Measurements from ENCODE around the gene CEP192. TPM values are rescaled to one million over a fixed set of nuclear protein-coding genes. Genes with fewer than 3 reads are reported as not detected.

The CEP192 gene
- total RNA-seq, 2 experiments from 2014 or later, result 23.8 TPM

DNA sequence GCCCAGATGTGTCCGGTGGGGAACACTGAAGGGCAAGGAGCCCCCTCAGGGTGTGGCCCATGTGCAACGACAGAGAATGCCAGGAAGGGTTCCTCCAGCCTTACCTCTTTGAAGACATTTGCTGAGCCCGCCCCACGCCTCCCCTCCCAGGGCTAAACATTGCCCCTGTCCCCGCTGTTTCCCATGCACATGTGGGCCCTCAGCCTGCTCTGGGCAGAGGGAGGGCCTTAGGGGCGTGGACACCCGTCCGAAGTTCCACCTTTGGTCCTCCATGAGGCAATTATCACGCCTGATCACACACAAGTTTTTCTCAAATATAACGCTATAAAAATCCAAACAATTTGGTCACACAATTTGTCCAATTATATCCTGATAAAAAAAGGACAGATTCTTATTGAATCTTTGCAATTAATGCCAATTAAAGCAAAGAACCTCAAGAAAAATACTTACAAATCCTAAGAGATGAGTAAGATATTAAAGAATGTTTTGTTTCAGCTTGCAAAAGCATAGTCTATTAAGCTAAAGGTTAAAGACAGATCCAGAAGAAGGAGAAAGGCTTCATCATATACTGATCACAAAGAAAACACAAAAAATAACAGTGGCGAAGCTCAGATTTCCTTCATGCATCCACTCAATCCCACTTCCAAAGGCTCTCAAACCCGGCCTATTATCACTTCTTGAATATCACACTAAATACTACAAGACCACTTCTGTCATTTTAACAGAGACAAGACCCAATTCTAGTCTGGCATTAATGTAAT lies 172.2 kb downstream of the CEP192 start:
- CTCF ChIA-PET, result no interaction called here

DNA sequence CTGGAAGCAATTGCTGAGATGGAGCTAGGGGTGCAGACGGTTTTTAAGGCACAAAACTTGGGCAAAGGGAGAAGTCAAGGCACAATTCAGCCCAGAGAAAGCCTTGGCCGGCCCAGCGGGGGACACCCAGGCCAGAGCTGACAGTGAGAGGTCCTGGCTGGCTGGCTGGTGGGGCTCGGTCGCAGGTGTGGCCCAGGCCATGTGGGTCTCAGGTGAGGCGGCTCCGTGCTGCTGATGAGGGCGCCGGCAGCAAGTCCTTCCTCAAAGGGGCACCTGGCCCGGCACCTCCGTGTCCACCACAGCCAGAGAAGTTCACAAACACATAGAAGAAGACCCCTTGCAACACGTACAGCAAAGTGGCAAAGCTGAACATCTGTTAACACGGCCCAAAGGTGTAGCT lies 173.2 kb downstream of the CEP192 start:
- ChIA-PET POLR2A (no interaction called here), CTCF (no interaction called here)

More for the DNA sequence above, 172.2 kb downstream of the CEP192 start:
- POLR2A ChIA-PET, result no interaction called here

DNA sequence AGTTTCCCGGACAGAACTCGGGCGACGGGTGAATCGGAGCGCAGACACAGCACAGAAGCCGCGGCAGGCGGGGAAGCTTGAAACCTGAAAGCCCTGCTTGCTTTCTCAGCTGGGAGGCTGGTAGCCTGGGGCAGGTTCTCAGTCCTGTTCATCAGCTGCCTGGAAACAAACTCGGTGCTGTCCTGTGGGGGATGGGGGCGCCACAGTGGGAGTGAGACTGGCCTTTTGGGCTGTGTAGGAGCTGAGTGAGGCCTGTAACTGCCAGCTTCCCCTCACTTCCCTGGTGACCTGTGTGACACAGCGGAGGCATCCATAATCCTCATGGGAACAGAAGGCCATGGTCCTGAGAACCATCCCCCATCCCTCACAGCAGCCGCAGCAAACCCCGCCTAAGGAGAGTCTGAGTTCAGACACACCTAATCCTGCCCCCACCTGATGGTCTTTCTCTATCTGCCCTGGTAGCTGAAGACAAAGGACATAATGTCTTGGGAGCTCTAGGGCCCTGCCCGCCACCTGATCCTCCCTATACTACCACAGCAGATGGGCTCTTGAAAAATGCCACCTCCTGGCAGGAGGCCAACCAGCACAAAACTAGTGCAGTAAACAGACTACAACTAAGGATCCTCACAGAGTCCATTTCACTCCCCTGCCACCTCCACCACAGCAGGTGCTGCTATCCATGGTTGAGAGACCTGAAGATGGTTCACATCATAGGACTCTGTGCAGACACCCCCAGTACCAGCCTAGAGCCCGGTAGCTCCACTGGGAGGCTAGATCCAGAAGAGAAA lies 174.7 kb downstream of the CEP192 start:
- CTCF ChIA-PET, result no interaction called here
- POLR2A ChIA-PET, result no interaction called here

DNA sequence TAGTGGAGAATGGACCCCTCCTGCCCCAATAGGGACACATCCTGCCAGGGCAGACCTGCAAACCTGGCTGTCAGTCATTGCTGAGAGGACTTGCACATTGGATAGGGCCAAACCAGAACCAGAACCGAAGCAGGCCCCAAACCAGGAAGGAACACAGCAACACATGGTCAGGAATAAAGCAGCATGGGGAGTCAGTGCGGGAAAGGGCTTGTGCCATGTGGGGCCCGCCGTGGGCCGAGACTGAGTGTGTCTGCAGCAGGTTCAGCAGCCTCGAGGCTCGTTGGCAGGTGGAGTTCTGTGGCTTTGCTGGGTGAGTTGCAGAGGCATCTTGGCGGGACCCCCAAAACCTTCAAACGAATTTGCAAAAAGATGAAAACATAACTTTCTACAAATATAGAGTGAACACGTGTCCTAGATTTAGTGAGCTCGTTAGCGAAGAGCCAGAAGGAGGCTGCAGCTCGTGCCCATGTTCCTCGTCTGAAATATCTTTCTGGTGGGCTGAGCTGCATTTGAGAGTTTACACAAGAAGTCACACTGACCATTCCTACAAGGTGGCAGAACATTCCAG lies 182.5 kb downstream of the CEP192 start:
- CTCF ChIA-PET, result no interaction called here

More for the DNA sequence above, 182.5 kb downstream of the CEP192 start:
- POLR2A ChIA-PET, result no interaction called here

Other genes with a start within 250 kb of the CEP192 start
- 10 to 100 TPM; 52.1 to 53.6 TPM for gene PTPN2, start 107.1 kb upstream of the CEP192 start, total RNA-seq
- 100 to 1,000 TPM; 136 to 140 TPM for gene SEH1L, start 43.4 kb upstream of the CEP192 start, total RNA-seq
- gene LDLRAD4, start 227.4 kb downstream of the CEP192 start, total RNA-seq, result 10 to 100 TPM; 36.8 to 38.3 TPM

All from activated CD8-positive, alpha-beta memory T cell treated with anti-CD3 and anti-CD28 coated beads for 36 hours (primary cell).